GM18858 (cell line): ENCODE results near the gene DESI1.
"Not testable (repeated sequence)": the region's sequence is repeated elsewhere in the genome, so short reads cannot be mapped to it uniquely, and the experiment has no call there.

ENCODE experiments used
- ATAC-seq: cut with Tn5 transposase; IDR thresholded peaks from one replicate; pipeline ENCODE4 v1.9.1; 2021; ENCODE audit not compliant: unreplicated experiment

The DESI1 gene

DNA sequence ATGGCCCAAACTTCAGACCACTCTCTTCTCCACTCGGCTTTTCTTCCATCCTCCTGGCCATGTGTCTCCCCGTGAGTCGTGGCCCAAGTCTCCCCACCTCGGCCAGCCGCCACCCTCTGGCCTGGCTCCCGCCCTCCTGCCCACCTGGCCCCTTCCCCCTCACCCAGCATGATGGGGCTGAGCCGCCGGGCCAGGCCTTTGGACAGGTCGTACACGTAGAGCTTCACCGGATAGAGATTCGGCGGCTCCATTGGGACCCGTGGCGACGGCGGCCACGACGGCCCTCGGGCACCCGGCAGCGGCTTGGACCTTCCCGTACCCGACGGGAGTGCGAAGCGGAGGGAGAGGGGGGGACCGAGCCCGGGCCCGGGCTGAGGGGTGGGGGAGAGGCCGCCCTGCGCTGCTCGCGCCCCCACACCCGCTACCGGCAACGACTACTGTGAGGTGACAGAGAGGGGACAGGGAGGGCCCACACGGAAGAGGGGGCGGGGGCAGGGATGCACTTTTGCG, at the start of gene DESI1:
DESI1 (minus strand) TSS at position 455 of the 510 bp plus-strand sequence; CDS start at position 251, 204 bp downstream.
- no peak for ATAC-seq

GRCh38 chr22:41668971-41669911, 48.4 kb upstream of the DESI1 start:
- no peak for ATAC-seq

DNA sequence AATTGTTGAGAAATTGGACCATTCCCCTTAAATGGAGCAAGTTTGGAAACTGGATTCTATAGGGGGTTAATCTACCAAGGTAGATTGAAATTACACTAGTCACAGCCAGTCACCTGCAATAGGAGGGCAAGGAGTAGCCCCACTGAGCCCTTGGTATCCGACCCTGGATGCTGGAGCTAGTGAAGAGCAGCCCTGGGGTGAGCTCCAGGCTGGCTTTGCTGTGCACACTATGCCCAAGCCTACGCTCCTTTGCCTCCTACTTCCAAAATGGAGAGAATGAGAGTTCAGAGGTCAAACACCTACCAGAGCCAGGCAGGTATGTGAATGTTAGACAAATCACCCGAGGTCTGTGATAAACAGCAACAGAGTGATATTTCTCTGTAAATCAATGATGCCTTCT, 44.1 kb upstream of the DESI1 start:
- no peak for ATAC-seq

GRCh38 chr22:41664490-41664889, 43.6 kb upstream of the DESI1 start:
- no peak for ATAC-seq

- not testable (repeated sequence) for ATAC-seq
Observed at GRCh38 chr22:41663594-41663993, 42.8 kb upstream of the DESI1 start.

- ATAC-seq: no peak
Observed at GRCh38 chr22:41661713-41662112, 40.9 kb upstream of the DESI1 start.

DNA sequence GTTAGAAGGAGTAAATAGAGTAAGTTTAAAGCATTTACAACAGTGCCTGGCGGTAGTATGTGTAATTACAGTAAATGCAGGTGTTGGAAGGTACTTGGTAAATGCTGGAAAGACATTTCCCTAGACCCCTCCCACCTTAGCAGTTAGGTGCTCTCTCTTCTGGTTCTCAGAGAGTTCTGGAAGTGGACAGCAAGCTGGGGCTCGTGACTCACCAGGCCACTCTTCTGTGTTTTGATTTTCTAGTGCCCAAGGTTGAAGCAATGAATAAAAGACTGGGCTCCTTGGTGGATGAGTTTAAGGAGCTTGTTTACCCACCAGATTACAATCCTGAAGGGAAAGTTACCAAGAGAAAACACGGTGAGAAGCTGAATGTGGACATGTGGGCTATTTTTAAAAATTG, 40.2 kb upstream of the DESI1 start:
- no peak for ATAC-seq

GRCh38 chr22:41660416-41660815, 39.6 kb upstream of the DESI1 start:
- no peak for ATAC-seq

- no peak for ATAC-seq
Observed at GRCh38 chr22:41659941-41660340, 39.1 kb upstream of the DESI1 start.

DNA sequence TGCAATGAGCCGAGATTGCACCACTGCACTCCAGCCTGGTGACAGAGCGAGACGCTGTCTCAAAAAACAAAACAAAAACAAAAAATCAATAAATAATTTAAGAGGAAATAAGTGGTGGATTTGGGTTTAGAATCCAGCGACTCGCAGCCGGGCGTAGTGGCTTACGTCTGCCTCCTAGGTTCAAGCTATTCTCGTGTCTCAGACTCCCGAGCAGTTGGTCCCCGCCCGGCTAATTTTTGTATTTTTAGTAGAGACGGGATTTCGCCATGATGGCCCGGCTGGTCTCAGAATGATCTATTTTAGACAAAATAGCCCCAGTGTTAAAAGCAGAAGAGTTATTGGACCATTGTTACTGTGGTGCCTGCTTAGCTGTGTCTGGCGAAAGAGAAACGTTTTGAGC, 38.0 kb upstream of the DESI1 start:
- ATAC-seq: no peak

DNA sequence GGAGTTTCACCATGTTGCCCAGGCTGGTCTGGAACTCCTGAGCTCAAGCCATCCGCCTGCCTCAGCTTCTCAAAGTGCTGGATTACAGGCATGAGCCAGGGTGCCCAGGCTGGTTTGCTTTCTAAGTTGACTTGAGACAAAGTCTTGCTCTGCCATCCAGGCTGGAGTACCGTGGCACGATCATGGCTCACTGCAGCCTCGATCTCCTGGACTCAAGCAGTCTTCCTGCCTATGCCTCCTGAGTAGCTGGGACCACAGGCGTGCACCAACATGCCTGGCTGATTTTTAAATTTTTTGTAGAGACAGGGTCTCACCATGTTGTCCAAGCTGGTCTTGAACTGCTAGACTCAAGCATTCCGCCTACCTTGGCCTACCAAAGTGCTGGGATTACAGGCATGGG, 36.9 kb upstream of the DESI1 start:
- no peak for ATAC-seq

GRCh38 chr22:41656556-41656955, 35.7 kb upstream of the DESI1 start:
- no peak for ATAC-seq

- ATAC-seq: no peak
Observed at GRCh38 chr22:41654322-41654721, 33.5 kb upstream of the DESI1 start.

DNA sequence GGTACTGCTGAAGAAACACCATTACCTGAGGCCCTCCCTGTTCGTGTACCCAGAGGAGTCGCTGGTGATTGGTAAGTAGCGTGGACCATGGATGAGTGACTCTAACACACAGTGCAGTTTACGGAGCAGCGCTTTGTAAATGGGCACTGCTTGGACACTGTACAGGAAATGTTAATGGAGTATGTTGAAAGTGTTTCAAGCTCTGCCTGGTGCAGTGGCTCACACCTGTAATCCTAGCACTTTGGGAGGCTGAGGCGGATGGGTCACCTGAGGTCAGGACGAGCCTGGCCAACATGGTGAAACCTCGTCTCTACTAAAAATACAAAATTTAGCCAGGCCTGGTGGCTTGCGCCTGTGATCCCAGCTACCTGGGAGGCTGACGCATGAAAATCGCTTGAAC, 30.0 kb upstream of the DESI1 start:
- no peak for ATAC-seq

- ATAC-seq: no peak
Observed at GRCh38 chr22:41650229-41650628, 29.4 kb upstream of the DESI1 start.

GRCh38 chr22:41648432-41648831, 27.6 kb upstream of the DESI1 start:
- ATAC-seq: no peak

- ATAC-seq: no peak
Observed at GRCh38 chr22:41647771-41648170, 26.9 kb upstream of the DESI1 start.

DNA sequence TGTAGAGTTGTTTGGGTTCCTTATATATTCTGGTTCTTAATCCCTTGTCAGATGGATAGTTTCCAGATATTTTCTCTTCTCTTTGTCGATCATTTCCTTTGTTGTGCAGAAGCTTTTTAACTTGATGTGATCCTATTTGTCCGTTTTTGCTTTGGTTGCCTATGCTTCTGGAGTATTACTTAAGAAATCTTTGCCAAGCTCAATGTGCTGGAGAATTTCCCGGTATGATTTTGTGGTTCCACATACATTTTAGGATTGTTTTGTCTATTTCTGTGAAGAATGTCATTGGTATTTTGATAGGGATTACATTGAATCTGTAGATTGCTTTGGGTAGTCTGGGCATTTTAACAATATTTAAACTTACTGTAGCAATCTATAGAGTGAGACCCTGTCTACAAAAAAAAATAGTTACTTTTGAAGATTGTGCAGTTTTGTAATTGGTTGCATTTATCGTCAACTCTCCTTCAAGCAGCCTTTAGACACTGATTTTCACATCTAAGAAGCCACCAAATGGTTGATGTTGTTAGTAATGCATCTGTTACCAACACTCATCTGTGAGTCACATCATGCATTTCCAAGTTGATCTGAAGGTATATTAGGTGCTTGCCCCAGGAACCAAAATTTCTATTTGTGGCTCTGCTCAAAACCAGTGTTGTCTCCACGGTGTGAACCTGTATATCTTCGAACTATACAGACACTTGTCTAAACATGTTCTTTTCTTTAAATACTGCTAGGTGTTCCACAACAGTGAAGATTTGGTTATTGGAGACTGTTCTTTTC, 21.7 kb upstream of the DESI1 start:
- no peak for ATAC-seq

DNA sequence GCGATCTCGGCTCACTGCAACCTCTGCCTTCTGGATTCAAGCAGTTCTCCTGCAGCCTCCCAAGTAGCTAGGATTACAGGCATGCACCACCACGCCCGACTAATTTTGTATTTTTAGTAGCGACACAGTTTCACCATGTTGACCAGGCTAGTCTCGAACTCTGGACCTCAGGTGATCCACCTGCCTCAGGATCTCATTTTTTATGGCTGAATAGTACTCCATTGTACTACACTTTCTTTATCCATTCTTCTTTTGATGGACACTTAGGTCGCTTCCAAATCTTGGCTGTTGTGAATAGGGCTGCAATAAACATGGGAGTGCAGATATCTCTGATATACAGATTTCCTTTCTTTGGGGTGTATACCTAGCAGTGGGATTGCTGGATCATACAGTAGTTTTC, 21.0 kb upstream of the DESI1 start:
- ATAC-seq: no peak

DNA sequence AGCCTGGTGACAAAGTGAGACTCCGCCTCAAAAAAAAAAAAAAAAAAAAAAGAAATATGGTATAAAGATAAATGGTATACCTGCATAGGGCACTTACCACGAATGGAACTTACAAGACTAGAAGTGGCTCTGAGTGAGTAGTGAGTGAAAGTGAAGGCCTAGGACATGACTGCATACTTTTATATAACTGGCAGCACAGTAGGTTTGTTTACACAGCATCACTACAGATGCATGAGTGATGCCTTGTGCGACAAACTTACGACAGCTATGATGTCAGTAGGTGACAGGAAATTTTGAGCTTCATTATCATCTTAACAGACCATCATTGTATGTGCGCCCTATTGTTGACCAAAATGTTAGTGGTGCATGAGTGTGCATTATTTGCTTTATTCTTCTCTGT, 17.9 kb upstream of the DESI1 start:
- ATAC-seq: no peak

GRCh38 chr22:41638124-41638523, 17.3 kb upstream of the DESI1 start:
- ATAC-seq: no peak

DNA sequence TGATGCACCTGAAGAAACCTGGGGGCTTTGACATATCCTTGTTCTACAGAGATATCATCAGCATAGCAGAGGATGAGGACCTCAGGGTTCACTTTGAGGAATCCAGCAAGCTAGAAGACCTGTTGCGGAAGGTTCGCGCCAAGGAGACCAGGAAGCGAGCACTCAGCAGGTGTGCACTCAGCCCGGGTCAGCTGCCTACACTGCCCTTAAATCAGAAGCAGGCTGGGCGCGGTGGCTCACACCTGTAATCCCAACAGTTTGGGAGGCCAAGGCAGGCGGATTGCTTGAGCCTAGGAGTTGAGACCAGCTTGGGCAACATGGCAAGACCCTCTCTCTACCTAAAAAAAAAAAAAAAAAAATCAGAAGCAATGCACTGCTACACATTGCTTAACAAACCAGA, 16.8 kb upstream of the DESI1 start:
- ATAC-seq: not testable (repeated sequence)
